HepG2 (cell line): Measurements from ENCODE around the gene CCDC183. TPM values are rescaled to one million over a fixed set of nuclear protein-coding genes. Genes with fewer than 3 reads are reported as not detected.

ENCODE experiments used
- AGO1 ChIP-seq: fragments of 200-400 bp; formaldehyde crosslinking; IDR thresholded peaks from 2 replicates; pipeline ENCODE4 v1.6.1; 2017; ENCODE audit warnings: mild to moderate bottlenecking, low read depth, low read length, moderate library complexity; ENCODE audit not compliant: poor library complexity, severe bottlenecking
- DRAP1 ChIP-seq: IDR thresholded peaks from 2 replicates; pipeline ENCODE4 v1.6.1; 2016; ENCODE audit warnings: missing genetic modification reagents, missing compliant biosample characterization
- EEA1 ChIP-seq: sonication (generic); formaldehyde crosslinking; IDR thresholded peaks from 2 replicates; pipeline ENCODE4 v1.5.1; 2020; ENCODE audit warnings: mild to moderate bottlenecking, missing genetic modification reagents, borderline replicate concordance
- HNRNPLL ChIP-seq: fragments of 200-400 bp; formaldehyde crosslinking; IDR thresholded peaks from 2 replicates; pipeline ENCODE4 v1.6.1; 2017; ENCODE audit warnings: mild to moderate bottlenecking, low read depth, low read length; ENCODE audit not compliant: poor library complexity, severe bottlenecking
- HOXA3 ChIP-seq: sonication (generic); formaldehyde crosslinking; IDR thresholded peaks from 2 replicates; pipeline ENCODE4 v1.5.0; 2020; ENCODE audit warnings: missing genetic modification reagents
- MYPOP ChIP-seq: sonication (generic); formaldehyde crosslinking; IDR thresholded peaks from 2 replicates; pipeline ENCODE4 v1.8.1; 2023; ENCODE audit warnings: mild to moderate bottlenecking, moderate library complexity, missing genetic modification reagents
- NCOR1 ChIP-seq: fragments of 200-600 bp; sonication (generic); IDR thresholded peaks from 2 replicates; pipeline ENCODE4 v1.7.0; 2017; ENCODE audit warnings: antibody characterized with exemption, low read length, borderline replicate concordance
- NRL ChIP-seq: sonication (generic); formaldehyde crosslinking; IDR thresholded peaks from 2 replicates; pipeline ENCODE4 v1.5.0; 2020; ENCODE audit warnings: missing genetic modification reagents, mild to moderate bottlenecking, moderate library complexity, borderline replicate concordance
- POGK ChIP-seq: sonication (generic); formaldehyde crosslinking; conservative IDR thresholded peaks from 2 replicates; pipeline ENCODE4 v1.8.0; 2022; ENCODE audit warnings: mild to moderate bottlenecking, moderate library complexity, missing genetic modification reagents
- PTBP1 ChIP-seq: fragments of 200-400 bp; formaldehyde crosslinking; IDR thresholded peaks from 2 replicates; pipeline ENCODE4 v1.6.1; 2018; ENCODE audit warnings: low read length, low read depth; ENCODE audit not compliant: poor library complexity, severe bottlenecking
- RBAK ChIP-seq: sonication (generic); formaldehyde crosslinking; IDR thresholded peaks from 2 replicates; pipeline ENCODE4 v1.5.1; 2020; ENCODE audit warnings: mild to moderate bottlenecking, missing genetic modification reagents
- SIN3A ChIP-seq: IDR thresholded peaks from 2 replicates; pipeline ENCODE4 v1.6.1; 2011; ENCODE audit warnings: low read depth, mild to moderate bottlenecking, control low read depth, low read length, borderline replicate concordance
- TFAP4 ChIP-seq: sonication (generic); IDR thresholded peaks from 2 replicates; pipeline ENCODE4 v1.6.1; 2016; ENCODE audit warnings: low read depth, borderline replicate concordance
- ZFY ChIP-seq: sonication (generic); formaldehyde crosslinking; IDR thresholded peaks from 2 replicates; pipeline ENCODE4 v1.4.0; 2020; ENCODE audit warnings: missing genetic modification reagents
- ZNF180 ChIP-seq: sonication (generic); formaldehyde crosslinking; IDR thresholded peaks from 2 replicates; pipeline ENCODE4 v1.4.0; 2020; ENCODE audit warnings: low read depth, missing genetic modification reagents, borderline replicate concordance
- ZNF354B ChIP-seq: sonication (generic); formaldehyde crosslinking; IDR thresholded peaks from 2 replicates; pipeline ENCODE4 v1.8.0; 2022; ENCODE audit warnings: mild to moderate bottlenecking, missing genetic modification reagents
- ZNF441 ChIP-seq: sonication (generic); formaldehyde crosslinking; IDR thresholded peaks from 2 replicates; pipeline ENCODE4 v1.7.0; 2021; ENCODE audit warnings: missing genetic modification reagents, borderline replicate concordance
- ZNF503 ChIP-seq: sonication (generic); formaldehyde crosslinking; IDR thresholded peaks from 2 replicates; pipeline ENCODE4 v1.4.0; 2020; ENCODE audit warnings: missing genetic modification reagents
- ZSCAN5A ChIP-seq: sonication (generic); formaldehyde crosslinking; IDR thresholded peaks from 2 replicates; pipeline ENCODE4 v1.8.0; 2022; ENCODE audit warnings: mild to moderate bottlenecking, missing genetic modification reagents, borderline replicate concordance
- ZSCAN9 ChIP-seq: IDR thresholded peaks from 2 replicates; pipeline ENCODE4 v1.6.1; 2016; ENCODE audit warnings: borderline replicate concordance
- polyA plus RNA-seq, 8 experiments: library from polyadenylated mRNA; depleted of rRNA in 3 of 8; stranded (reverse) in 7 of 8; unstranded in 1 of 8; fragments of >200 nt; fragmentation: Illumina TruSeq in 4 of 8; extraction: Trizol in 4 of 8; gene quantifications; 2 replicates each; pipeline versions ENCODE4 v1.2.1 to v1.2.3, GENCODE V29; 2011 to 2016; ENCODE audit warnings: low read depth in 4 of 8, missing spikeins in 1 of 8, mixed read lengths in 1 of 8; ENCODE audit not compliant: insufficient read depth in 1 of 8
- total RNA-seq, 5 experiments: library from RNA; depleted of rRNA; stranded (reverse); fragments of >200 nt; fragmentation: Illumina TruSeq; extraction: Trizol; gene quantifications; 2 replicates each; pipeline ENCODE4 v1.2.3, GENCODE V29; 2016; ENCODE audit warnings: low read depth in 1 of 5

CCDC183 gene
- total and polyA plus RNA-seq, 2 of the 13 experiments (the other 11 are each of a cell fraction or from before 2014, with no cell fraction given): 5.0 to 66.4 TPM

- no peak for TF ChIP-seq NRL (CRISPR knock-in tag)
- peak; percentile 48; the same call in 1 of the 2 replicates for TF ChIP-seq SIN3A
- 0 out of 2 replicates have a peak, but pooled peaks have one; percentile 7 for TF ChIP-seq POGK (CRISPR knock-in tag)
- peak; percentile 13 for TF ChIP-seq AGO1
- no peak for TF ChIP-seq MYPOP
- peak; percentile 11; the same call in 1 of the 2 replicates for TF ChIP-seq TFAP4
- peak; percentile 57; the same call in 1 of the 2 replicates for TF ChIP-seq ZSCAN9 (CRISPR knock-in tag)
- TF ChIP-seq ZNF441 (CRISPR knock-in tag): peak; percentile 24; the same call in 1 of the 2 replicates
- TF ChIP-seq EEA1 (CRISPR knock-in tag): 0 out of 2 replicates have a peak, but pooled peaks have one; percentile 75
- TF ChIP-seq RBAK: no peak
- no peak for TF ChIP-seq ZNF180 (CRISPR knock-in tag)
- 0 out of 2 replicates have a peak, but pooled peaks have one; percentile 13 for TF ChIP-seq ZNF503 (CRISPR knock-in tag)
- no peak for TF ChIP-seq NCOR1
- TF ChIP-seq HNRNPLL: peak; percentile 72
- 0 out of 2 replicates have a peak, but pooled peaks have one; percentile 54 for TF ChIP-seq ZSCAN5A (CRISPR knock-in tag)
- no peak; the same call in 1 of the 2 replicates for TF ChIP-seq HOXA3
- peak; percentile 95 for TF ChIP-seq DRAP1 (CRISPR knock-in tag)
- TF ChIP-seq PTBP1: no peak
- TF ChIP-seq ZNF354B: no peak
- peak; percentile 60 for TF ChIP-seq ZFY (CRISPR knock-in tag)
Measured at GRCh38 chr9:136790640-136791515, 5.3 kb upstream of the CCDC183 start, which contains the start of gene TMEM141 (continued).
